Stimulated activated naive CD8-positive, alpha-beta T cell treated with anti-CD3 and anti-CD28 coated beads, Interleukin-15, amount 100 ng/mL, for 72 hours (primary cell): ENCODE data around the gene TPM3.
"Not testable (repeated sequence)": the region's sequence is repeated elsewhere in the genome, so short reads cannot be mapped to it uniquely, and the experiment has no call there.

ENCODE experiments used
- ATAC-seq: fragments of 150-1000 bp; cut with Tn5 transposase; 2 replicates; pipeline ENCODE4 v1.10.0; 2021; ENCODE audit warnings: mild to moderate bottlenecking, moderate library complexity
- DNase-seq, 2 donors: peaks; one replicate each; pipeline ENCODE4 v3.0.0; 2021 to 2022
- H3K27ac Mint-ChIP-seq, 2 donors: one replicate each; pipeline ENCODE4 v1.8.0; 2022; ENCODE audit warnings: mild to moderate bottlenecking in 2 of 2, mixed read lengths in 2 of 2, moderate library complexity in 2 of 2
- H3K27me3 Mint-ChIP-seq: one replicate; pipeline ENCODE4 v1.8.0; 2022; ENCODE audit warnings: mixed read lengths
- H3K4me1 Mint-ChIP-seq: one replicate; pipeline ENCODE4 v1.8.0; 2022; ENCODE audit warnings: mild to moderate bottlenecking, mixed read lengths
- H3K4me3 Mint-ChIP-seq, 2 donors: one replicate each; pipeline ENCODE4 v1.8.0; 2022; ENCODE audit warnings: mild to moderate bottlenecking in 2 of 2, mixed read lengths in 2 of 2, moderate library complexity in 1 of 2
- H3K9me3 Mint-ChIP-seq, 2 donors: one replicate each; pipeline ENCODE4 v1.8.0; 2022; ENCODE audit warnings: mixed read lengths in 2 of 2

TPM3 gene

GRCh38 chr1:154191990-154192461, at the start of gene TPM3:
Gene TPM3, minus strand, starts transcription at chr1:154192100. Its CDS starts 82 bp downstream, at chr1:154192018.
- H3K4me1 Mint-ChIP-seq, result peaks cover 24% of the 10 kb centered on the region
- H3K9me3 Mint-ChIP-seq, result no peaks in the 10 kb centered on the region
- H3K4me3 Mint-ChIP-seq, result no peak within 1 kb of the TSS
- DNase-seq, result no peak
- peaks cover 48% of the 10 kb centered on the region for H3K27me3 Mint-ChIP-seq
- ATAC-seq, result no peak
- H3K27ac Mint-ChIP-seq, result no peak within 1 kb of the TSS

GRCh38 chr1:154240294-154240833, 48.5 kb upstream of the TPM3 start:
- Mint-ChIP-seq H3K9me3 (no peaks in the 10 kb centered on the region), H3K27me3 (no peaks in the 10 kb centered on the region), H3K4me3 (no peak overlapping the region), H3K4me1 (peaks cover 50% of the 10 kb centered on the region), H3K27ac (no peak overlapping the region)
- no peak for ATAC-seq
- no peak for DNase-seq

- peak overlapping the region in 1 of 2 donors; percentile 38 for H3K27ac Mint-ChIP-seq
- no peaks in the 10 kb centered on the region for H3K9me3 Mint-ChIP-seq
These were observed 47.6 kb upstream of the TPM3 start for GRCh38 chr1:154239491-154239890.

GRCh38 chr1:154237880-154238506, 46.1 kb upstream of the TPM3 start:
- Mint-ChIP-seq H3K27me3 (no peaks in the 10 kb centered on the region), H3K9me3 (no peaks in the 10 kb centered on the region), H3K4me3 (no peak overlapping the region), H3K27ac (peak overlapping the region in 1 of 2 donors; percentile 6), H3K4me1 (peaks cover 47% of the 10 kb centered on the region)
- no peak for ATAC-seq
- DNase-seq, result no peak

More at GRCh38 chr1:154239491-154239890, 47.6 kb upstream of the TPM3 start:
- ATAC-seq (no peak), DNase-seq (no peak)
- H3K27me3 Mint-ChIP-seq, result no peaks in the 10 kb centered on the region
- H3K4me1 Mint-ChIP-seq, result peaks cover 50% of the 10 kb centered on the region
- H3K4me3 Mint-ChIP-seq, result no peak overlapping the region

DNA sequence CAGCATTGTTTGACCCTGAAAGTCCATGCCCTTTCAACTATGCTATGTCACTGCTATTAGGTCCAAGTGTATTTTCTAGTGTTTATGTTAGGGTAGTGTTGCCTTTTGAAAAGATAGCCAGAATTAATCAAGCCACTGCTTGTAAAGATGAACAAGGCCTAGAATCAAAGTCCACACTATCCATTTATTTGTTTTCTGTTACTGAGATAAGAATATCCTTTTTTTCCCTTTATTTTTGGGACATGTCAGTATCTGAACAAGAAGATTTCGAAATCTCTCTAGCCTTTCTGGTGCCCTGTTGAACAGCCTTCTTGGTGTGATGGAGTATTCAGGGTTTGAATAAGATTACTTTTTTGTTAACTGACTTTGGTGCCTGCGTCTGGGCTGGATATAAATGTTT, 45.5 kb upstream of the TPM3 start:
- Mint-ChIP-seq H3K4me1 (peaks cover 44% of the 10 kb centered on the region), H3K27ac (no peak overlapping the region), H3K27me3 (no peaks in the 10 kb centered on the region), H3K9me3 (no peaks in the 10 kb centered on the region), H3K4me3 (no peak overlapping the region)
- ATAC-seq (no peak), DNase-seq (no peak)

GRCh38 chr1:154236855-154237254, 45.0 kb upstream of the TPM3 start:
- ATAC-seq (no peak), DNase-seq (no peak)
- Mint-ChIP-seq H3K27me3 (no peaks in the 10 kb centered on the region), H3K9me3 (no peaks in the 10 kb centered on the region), H3K27ac (no peak overlapping the region), H3K4me3 (no peak overlapping the region), H3K4me1 (peaks cover 39% of the 10 kb centered on the region)

GRCh38 chr1:154233127-154233526, 41.2 kb upstream of the TPM3 start:
- not testable (repeated sequence) for H3K4me3 Mint-ChIP-seq, H3K9me3 Mint-ChIP-seq, H3K27me3 Mint-ChIP-seq, DNase-seq, ATAC-seq
- H3K27ac Mint-ChIP-seq, result peak overlapping the region in 1 of 2 donors; percentile 14
- peaks cover 13% of the 10 kb centered on the region for H3K4me1 Mint-ChIP-seq

- not testable (repeated sequence) for H3K9me3 Mint-ChIP-seq, ATAC-seq, H3K27ac Mint-ChIP-seq, H3K27me3 Mint-ChIP-seq, DNase-seq, H3K4me3 Mint-ChIP-seq
- peaks cover 14% of the 10 kb centered on the region for H3K4me1 Mint-ChIP-seq
These were observed 39.2 kb upstream of the TPM3 start for GRCh38 chr1:154231112-154231511.

- no peak for ATAC-seq
- no peak for DNase-seq
- no peak overlapping the region for H3K4me3 Mint-ChIP-seq
- H3K27ac Mint-ChIP-seq, result no peak overlapping the region
- H3K9me3 Mint-ChIP-seq, result peaks cover 6 to 12% of the 10 kb centered on the region in 2 donors
- H3K4me1 Mint-ChIP-seq, result peaks cover 57% of the 10 kb centered on the region
- H3K27me3 Mint-ChIP-seq, result no peaks in the 10 kb centered on the region
These were observed 33.5 kb upstream of the TPM3 start for GRCh38 chr1:154225370-154225769.

- H3K27ac Mint-ChIP-seq, result peak overlapping the region; percentile 12 to 72
- ATAC-seq (no peak), DNase-seq (no peak)
- peaks cover 6 to 12% of the 10 kb centered on the region in 2 donors for H3K9me3 Mint-ChIP-seq
- H3K4me1 Mint-ChIP-seq, result peaks cover 67% of the 10 kb centered on the region
- peak overlapping the region; percentile 75 to 97 for H3K4me3 Mint-ChIP-seq
- no peaks in the 10 kb centered on the region for H3K27me3 Mint-ChIP-seq
These were observed 31.7 kb upstream of the TPM3 start for GRCh38 chr1:154223621-154224020.

- DNase-seq (no peak), ATAC-seq (no peak)
- peak overlapping the region; percentile 82 to 90 for H3K27ac Mint-ChIP-seq
- H3K27me3 Mint-ChIP-seq, result no peaks in the 10 kb centered on the region
- peaks cover 67% of the 10 kb centered on the region for H3K4me1 Mint-ChIP-seq
- H3K4me3 Mint-ChIP-seq, result peak overlapping the region; percentile 75 to 97
- peaks cover 6 to 12% of the 10 kb centered on the region in 2 donors for H3K9me3 Mint-ChIP-seq
These were observed 31.0 kb upstream of the TPM3 start for GRCh38 chr1:154222918-154223317.

DNA sequence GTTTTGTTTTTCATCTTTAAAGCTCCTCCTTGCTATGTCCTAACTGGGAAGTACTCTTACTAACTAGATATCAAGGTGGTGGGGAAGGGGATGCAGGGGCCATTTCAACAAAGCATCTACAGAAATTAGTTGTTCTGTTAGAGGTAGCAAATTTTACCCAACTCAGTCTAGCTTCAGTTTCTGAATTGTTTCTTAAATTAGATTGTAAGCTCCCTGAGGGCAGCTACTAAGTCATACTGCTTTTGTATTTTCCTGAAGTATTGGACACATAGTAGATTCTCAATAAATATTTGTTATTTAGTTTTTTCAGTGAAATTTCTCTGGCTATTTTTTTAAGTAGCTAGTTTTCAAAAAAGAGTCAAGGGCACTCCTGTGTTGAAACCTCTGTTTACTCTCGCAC, 30.6 kb upstream of the TPM3 start:
- H3K4me1 Mint-ChIP-seq, result peaks cover 68% of the 10 kb centered on the region
- no peak for DNase-seq
- peak overlapping the region; percentile 90 to 97 for H3K27ac Mint-ChIP-seq
- H3K27me3 Mint-ChIP-seq, result no peaks in the 10 kb centered on the region
- H3K4me3 Mint-ChIP-seq, result peak overlapping the region; percentile 91 to 97
- no peak for ATAC-seq
- peaks cover 6 to 12% of the 10 kb centered on the region in 2 donors for H3K9me3 Mint-ChIP-seq

DNA sequence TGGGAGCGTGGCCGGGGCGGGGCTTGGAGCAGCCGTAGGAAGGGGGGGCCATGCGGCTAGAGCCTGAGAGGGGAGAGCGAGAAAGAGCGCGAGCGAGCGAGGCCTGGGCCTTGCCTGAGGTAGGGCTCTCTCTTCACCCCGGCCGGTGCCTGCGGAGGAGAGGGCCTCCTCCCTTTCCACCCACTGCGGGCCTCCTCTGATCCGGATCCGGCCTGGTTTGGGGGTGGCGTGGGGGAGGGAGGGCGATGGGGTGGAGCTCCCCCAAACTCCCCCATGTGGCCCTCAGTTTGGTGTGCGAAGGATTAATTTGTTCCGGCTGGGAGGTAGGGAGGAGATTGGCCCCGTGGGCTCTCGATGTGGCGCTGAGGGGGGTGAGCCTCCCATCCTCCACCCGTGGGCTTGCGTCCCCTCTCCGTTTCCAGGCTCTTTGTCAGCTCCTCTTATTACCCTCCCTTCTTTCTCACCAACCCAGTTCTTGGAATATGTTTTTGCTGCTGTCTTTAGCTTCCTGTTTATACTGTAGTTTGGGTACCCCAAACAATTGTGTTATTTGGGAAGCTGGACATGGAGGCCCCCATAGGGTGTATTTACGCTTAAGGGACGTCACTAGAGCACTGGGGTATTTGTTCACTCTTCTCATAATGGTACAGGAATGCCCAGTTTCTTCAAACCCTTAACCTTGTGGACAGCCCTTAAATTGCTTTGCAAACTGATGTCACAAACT, 29.5 kb upstream of the TPM3 start:
- H3K4me1 Mint-ChIP-seq, result peaks cover 75% of the 10 kb centered on the region
- H3K27ac Mint-ChIP-seq, result peak overlapping the region; percentile 97 to 100
- no peaks in the 10 kb centered on the region for H3K27me3 Mint-ChIP-seq
- H3K4me3 Mint-ChIP-seq, result peak overlapping the region; percentile 91 to 97
- ATAC-seq (peak; percentile 56), DNase-seq (peak; percentile 70 to 72)
- H3K9me3 Mint-ChIP-seq, result peaks cover 6 to 12% of the 10 kb centered on the region in 2 donors

DNA sequence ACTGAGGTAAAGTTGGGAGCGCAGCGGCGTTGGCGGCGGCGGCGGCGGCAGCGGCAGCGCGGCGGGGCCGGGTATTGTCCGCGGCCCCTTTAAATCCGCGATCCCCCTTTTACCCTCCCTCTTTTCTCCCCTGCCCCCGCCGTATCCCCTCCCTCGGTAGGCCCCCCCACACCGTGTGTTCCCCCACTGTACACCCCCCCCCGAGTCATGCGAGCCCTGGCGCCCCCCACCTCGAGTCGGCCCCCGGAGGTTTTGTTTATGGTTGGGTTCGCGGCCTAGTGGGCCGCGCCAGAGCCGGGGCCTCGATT, 29.0 kb upstream of the TPM3 start:
- peaks cover 75% of the 10 kb centered on the region for H3K4me1 Mint-ChIP-seq
- H3K27me3 Mint-ChIP-seq, result no peaks in the 10 kb centered on the region
- H3K4me3 Mint-ChIP-seq, result peak overlapping the region; percentile 91 to 97
- DNase-seq, result no peak
- peaks cover 6 to 12% of the 10 kb centered on the region in 2 donors for H3K9me3 Mint-ChIP-seq
- ATAC-seq, result no peak
- peak overlapping the region; percentile 97 to 100 for H3K27ac Mint-ChIP-seq

- peak within 1 kb of the TSS; percentile 91 to 97 for H3K4me3 Mint-ChIP-seq
- peak within 1 kb of the TSS; percentile 97 to 100 for H3K27ac Mint-ChIP-seq
- DNase-seq (peak; percentile 98 to 99), ATAC-seq (peak; percentile 96)
- no peaks in the 10 kb centered on the region for H3K27me3 Mint-ChIP-seq
- H3K9me3 Mint-ChIP-seq, result peaks cover 6 to 12% of the 10 kb centered on the region in 2 donors
- H3K4me1 Mint-ChIP-seq, result peaks cover 71% of the 10 kb centered on the region
These were observed 28.4 kb upstream of the TPM3 start, which contains the start of gene UBAP2L for GRCh38 chr1:154220071-154220969. Gene UBAP2L, plus strand, starts transcription at chr1:154220955. Its CDS starts 4,169 bp downstream, at chr1:154225124.
